HG02884 (cell line): ENCODE data around the gene LARP1B.
"Not testable (repeated sequence)": the region's sequence is repeated elsewhere in the genome, so short reads cannot be mapped to it uniquely, and the experiment has no call there.

Experiments used
- ATAC-seq: cut with Tn5 transposase; IDR thresholded peaks from one replicate; pipeline ENCODE4 v1.9.1; 2021; ENCODE audit warnings: mild to moderate bottlenecking, moderate library complexity; ENCODE audit not compliant: unreplicated experiment

Gene LARP1B

GRCh38 chr4:128220286-128221235, 159.4 kb downstream of the LARP1B start:
- ATAC-seq = peak; percentile 80

DNA sequence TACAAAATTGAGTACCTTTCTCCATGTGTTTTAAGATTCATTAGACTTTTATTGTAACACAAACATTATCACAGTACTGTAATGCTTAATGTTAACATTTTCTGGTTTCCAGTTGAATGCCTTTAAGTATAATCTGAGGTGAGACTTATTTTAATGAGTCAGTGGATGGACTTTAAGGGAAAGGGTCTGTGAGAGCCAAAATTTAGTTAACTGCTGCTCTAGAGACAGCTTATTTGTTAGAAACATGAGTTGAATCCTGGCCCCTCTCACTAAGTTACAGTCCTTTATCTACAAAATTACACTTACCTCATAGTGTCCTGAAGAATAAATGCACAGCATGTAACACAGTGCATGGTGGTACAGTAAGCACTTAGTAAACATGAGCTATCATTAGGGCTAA, 160.5 kb downstream of the LARP1B start:
- no peak for ATAC-seq

- no peak for ATAC-seq
These were observed 164.0 kb downstream of the LARP1B start for GRCh38 chr4:128225148-128225547.

- ATAC-seq = no peak
These were observed 167.0 kb downstream of the LARP1B start for GRCh38 chr4:128227991-128228571.

GRCh38 chr4:128228845-128229795, 168.0 kb downstream of the LARP1B start:
- ATAC-seq = no peak

DNA sequence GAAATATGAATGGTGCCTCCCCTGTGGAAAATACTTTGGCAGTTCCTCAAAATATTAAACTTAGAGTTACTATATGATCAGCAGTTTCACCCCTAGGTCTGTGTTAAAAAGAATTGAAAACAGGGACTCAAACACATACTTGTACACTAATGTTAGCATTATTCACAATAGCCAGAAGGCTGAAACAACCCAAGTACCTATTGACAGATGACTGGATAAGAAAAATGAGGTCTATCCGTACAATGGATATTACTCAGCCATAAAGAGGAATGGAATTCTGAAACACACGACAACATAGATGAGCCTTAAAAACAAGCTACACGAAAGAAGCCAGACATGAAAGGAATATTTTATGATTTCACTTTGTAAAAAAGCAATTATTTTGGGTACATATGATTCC, 171.6 kb downstream of the LARP1B start:
- ATAC-seq = no peak

DNA sequence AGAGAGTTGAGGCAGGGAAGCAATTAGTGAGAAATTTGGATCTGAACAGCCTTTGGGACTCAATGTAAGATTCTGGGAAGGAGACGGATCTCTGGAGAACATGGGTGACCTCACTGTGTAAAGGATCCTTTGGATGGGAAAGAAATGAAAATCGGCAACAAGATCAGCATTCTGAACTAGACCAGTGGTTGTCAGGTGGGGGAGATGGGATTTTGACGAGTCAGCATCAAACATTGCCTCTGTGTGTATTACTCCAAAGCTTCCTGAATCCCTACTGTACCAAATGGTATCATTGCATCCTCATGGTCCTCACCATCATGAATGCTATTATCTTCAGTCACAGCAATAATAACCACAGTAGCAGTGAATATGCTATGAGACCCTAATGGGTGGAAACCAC, 173.7 kb downstream of the LARP1B start:
- no peak for ATAC-seq

DNA sequence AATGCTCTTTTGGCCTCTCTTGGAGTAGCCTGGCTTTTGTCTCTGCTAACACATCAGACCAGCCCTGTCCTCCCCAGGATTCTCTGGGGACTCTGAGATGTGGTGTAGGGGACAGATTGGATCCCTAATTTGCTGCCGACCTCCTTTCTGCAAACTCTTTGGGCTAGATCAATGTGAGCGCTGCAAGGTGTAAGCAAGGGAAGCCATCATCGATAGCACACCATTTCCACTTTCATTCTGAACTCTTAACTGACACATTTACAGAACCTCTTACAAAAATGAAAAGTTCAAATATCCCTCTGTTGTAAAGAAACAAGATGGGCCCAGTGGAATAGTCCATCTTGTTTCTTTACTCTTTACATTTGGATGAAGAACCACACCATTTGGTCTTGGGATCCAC, 179.9 kb downstream of the LARP1B start:
- ATAC-seq = no peak

- no peak for ATAC-seq
These were observed 180.4 kb downstream of the LARP1B start for GRCh38 chr4:128241425-128241913.

- no peak for ATAC-seq
These were observed 180.9 kb downstream of the LARP1B start for GRCh38 chr4:128241981-128242380.

- no peak for ATAC-seq
These were observed 181.5 kb downstream of the LARP1B start for GRCh38 chr4:128242601-128243000.

DNA sequence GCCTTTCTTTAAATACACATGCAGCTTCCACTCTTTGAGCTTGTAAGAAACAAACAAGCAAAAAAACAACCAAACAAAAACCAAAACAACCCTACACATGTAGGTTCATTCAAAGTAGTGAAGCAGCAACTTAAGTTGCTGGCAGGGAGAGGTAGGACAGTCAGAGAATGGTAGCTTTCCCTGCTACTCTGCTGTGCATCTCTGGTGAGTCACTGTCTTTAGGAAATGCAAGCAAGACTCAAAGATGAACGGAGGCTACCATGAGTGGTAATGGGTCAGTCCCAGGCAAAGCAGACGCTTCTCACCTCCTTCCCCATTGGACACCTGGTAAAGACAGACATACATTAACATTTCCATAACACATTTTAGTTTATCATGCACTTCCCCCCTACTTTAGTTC, 183.3 kb downstream of the LARP1B start:
- ATAC-seq = no peak

DNA sequence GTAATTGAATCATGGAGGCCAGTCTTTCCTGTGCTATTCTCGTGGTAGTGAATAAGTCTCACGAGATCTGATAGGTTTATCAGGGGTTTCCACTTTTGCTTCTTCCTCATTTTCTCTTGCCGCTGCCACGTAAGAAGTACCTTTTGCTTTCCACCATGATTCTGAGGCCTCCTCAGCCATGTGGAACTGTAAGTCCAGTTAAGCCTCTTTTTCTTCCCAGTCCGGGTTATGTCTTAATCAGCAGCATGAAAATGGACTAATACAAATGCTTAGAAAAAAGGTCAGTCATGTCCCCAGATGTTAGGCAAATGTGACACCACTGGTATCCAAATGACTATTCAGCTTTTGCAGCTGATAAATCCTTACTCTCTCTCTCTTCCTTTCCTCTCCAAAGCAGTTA, 184.3 kb downstream of the LARP1B start:
- not testable (repeated sequence) for ATAC-seq

DNA sequence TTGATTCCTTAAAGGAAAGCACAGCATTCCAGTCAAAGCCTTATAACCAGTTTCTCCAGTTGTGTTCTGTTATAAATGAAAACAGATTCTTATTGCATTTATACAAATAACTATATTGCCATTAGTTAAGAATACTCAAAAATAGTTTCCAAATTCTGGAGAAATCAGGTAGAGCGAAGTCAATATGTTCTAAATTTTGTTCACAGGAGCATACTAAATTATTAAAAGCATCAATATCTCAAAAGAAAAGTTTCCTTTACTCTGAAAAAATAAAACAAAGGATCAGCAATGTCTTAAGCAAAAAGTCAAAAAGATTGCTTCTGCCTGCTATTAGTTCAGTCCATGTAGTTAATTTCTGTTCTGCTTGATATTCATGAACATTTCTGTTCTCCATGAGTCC, 186.8 kb downstream of the LARP1B start:
- ATAC-seq = no peak

DNA sequence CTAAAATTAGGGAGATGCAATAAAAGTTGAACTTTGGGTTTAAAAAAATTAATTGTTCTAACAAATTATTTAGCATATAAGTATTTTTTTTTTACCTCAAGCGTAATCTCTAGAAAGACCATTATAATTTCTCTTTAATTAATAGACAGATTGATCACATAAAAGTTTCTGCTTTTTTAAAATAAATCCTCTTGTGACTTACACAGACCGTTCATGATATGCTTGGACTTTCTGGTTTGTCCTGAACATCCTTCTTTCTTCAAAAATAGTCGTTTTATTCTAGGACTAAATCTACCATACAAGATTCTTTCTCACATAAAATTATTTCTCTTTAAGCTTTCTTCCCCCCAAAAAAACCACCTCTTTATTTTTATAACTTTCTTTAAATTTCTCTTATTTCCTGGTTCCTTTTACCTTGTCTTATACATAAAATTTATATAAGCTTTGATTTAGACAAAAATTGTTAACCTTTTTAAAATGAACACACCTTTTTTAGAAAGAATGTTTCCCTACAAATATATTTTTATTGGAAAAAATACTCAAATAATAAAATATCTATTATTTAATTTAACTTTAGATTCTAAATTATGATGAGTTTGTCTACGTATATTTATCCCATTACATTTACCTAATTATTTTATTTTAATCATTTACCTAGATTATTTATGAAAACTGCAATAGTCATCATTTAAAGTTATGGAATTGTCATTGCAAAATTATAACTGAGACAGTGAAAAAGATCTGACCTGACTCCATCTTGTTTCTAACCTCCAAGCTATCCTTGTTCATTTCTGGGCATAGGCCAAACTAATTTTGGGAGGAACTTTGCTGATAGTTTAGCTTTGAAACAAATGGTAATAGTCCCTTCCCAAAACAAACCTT, 188.9 kb downstream of the LARP1B start:
- no peak for ATAC-seq

DNA sequence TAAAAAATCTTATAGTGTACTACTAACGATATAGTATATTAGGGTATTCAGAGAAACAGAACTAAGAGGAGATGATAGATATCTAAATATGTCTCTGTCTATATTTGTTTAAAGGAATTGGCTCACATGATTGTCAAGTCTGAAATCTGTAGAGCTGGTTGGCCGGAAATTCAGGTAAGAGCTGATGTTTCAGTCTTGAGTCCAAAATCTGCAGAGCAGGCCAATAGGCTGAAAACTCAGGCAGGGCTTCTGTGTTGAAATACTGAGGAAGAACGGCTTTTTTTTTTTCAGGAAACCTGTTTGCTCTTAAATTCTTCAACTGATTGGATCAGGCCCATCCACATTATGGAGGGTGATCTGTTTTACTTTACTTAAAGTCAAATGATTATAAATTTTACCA, 194.8 kb downstream of the LARP1B start:
- ATAC-seq = no peak

- ATAC-seq = no peak
These were observed 195.4 kb downstream of the LARP1B start for GRCh38 chr4:128256539-128256938.

DNA sequence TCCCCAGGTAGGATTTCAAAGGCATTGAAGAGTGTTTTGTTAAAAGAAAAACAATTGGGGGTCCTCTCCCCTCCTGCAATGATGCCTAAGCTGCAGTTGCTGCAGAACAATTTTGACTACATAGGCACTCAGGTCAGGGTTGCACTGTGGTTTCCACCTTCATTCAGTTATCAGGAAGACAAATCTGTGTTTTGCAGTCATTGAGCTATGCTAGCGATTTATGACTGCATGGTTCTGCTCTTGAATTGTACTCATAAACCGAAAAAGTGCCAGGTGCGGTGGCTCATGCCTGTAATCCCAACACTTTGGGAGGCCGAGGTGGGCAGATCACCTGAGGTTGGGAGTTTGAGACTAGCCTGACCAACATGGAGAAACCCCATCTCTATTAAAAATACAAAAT, 197.1 kb downstream of the LARP1B start:
- not testable (repeated sequence) for ATAC-seq

DNA sequence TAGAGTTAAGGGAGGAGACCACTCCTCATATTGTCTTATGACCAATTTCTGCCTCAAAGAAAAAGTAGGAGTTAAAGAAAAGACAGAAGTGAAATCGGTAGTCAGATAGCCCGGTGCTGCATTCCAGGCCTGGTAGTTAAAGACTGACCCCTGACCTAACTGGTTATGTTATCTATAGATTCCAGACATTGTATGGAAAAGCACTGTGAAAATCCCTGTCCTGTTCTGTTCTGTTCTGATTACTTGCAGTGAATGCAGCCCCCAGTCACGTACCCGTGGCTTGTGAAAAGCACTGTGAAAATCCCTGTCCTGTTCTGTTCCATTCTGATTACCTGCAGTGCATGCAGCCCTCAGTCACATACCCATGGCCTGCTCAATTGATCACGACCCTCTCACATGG, 198.8 kb downstream of the LARP1B start:
- not testable (repeated sequence) for ATAC-seq
